MM.1S (cell line): ENCODE data around the gene SP4.
A peak's percentile ranks its signal among the peaks of the same experiment; 100 is the strongest.

Source experiments
- DNase-seq: peaks from one replicate; pipeline ENCODE4 v3.0.0-alpha.2; 2015
- H2AFZ ChIP-seq: fragments of 300-600 bp; sonication (generic); 2 replicates; pipeline ENCODE4 v1.6.0; 2016; ENCODE audit warnings: antibody characterized with exemption, low read length
- H3F3A ChIP-seq: fragments of 300-600 bp; sonication (generic); 2 replicates; pipeline ENCODE4 v1.6.1; 2016; ENCODE audit warnings: mild to moderate bottlenecking, antibody characterized with exemption, low read length, moderate library complexity, mixed read lengths; ENCODE audit not compliant: insufficient read depth
- H3K27ac ChIP-seq: fragments of 300-600 bp; sonication (generic); 2 replicates; pipeline ENCODE4 v1.5.1; 2016; ENCODE audit warnings: mild to moderate bottlenecking, low read length
- H3K27me3 ChIP-seq: fragments of 300-600 bp; sonication (generic); replicated peaks from 2 replicates; pipeline ENCODE4 v1.6.0; 2016; ENCODE audit warnings: low read length; ENCODE audit not compliant: insufficient read depth
- H3K36me3 ChIP-seq: fragments of 300-600 bp; sonication (generic); replicated peaks from 2 replicates; pipeline ENCODE4 v1.6.1; 2016; ENCODE audit warnings: mild to moderate bottlenecking, low read length, mixed read lengths; ENCODE audit not compliant: insufficient read depth
- H3K4me1 ChIP-seq: fragments of 300-600 bp; sonication (generic); 2 replicates; pipeline ENCODE4 v1.6.1; 2016; ENCODE audit warnings: low read length, mixed read lengths
- H3K4me2 ChIP-seq: fragments of 300-600 bp; sonication (generic); 2 replicates; pipeline ENCODE4 v1.6.0; 2016; ENCODE audit warnings: low read depth, low read length
- H3K4me3 ChIP-seq: fragments of 300-600 bp; sonication (generic); 2 replicates; pipeline ENCODE4 v1.5.1; 2016; ENCODE audit warnings: low read length, mixed read lengths
- H3K79me2 ChIP-seq: fragments of 300-600 bp; sonication (generic); 2 replicates; pipeline ENCODE4 v1.6.1; 2016; ENCODE audit warnings: mixed run types, low read length, mixed read lengths
- H3K9ac ChIP-seq: fragments of 300-600 bp; sonication (generic); 2 replicates; pipeline ENCODE4 v1.6.1; 2016; ENCODE audit warnings: low read length, mixed read lengths
- H3K9me2 ChIP-seq: fragments of 300-600 bp; sonication (generic); replicated peaks from 2 replicates; pipeline ENCODE4 v1.6.1; 2016; ENCODE audit warnings: mild to moderate bottlenecking, low read length, mixed read lengths; ENCODE audit not compliant: insufficient read depth
- H3K9me3 ChIP-seq: fragments of 300-600 bp; sonication (generic); replicated peaks from 2 replicates; pipeline ENCODE4 v1.6.1; 2016; ENCODE audit warnings: mild to moderate bottlenecking, low read length, mixed read lengths; ENCODE audit not compliant: insufficient read depth
- H4K20me1 ChIP-seq: fragments of 300-600 bp; sonication (generic); 2 replicates; pipeline ENCODE4 v1.6.1; 2016; ENCODE audit warnings: mild to moderate bottlenecking, low read length, moderate library complexity, mixed read lengths; ENCODE audit not compliant: insufficient read depth
- CTCF ChIP-seq: fragments of 300-600 bp; sonication (generic); IDR thresholded peaks from 2 replicates; pipeline ENCODE4 v1.5.1; 2016; ENCODE audit warnings: antibody characterized with exemption, low read length, mixed read lengths
- EZH2 ChIP-seq: fragments of 300-600 bp; sonication (generic); optimal IDR thresholded peaks from 2 replicates; pipeline ENCODE3; 2017; ENCODE audit warnings: low read depth, mild to moderate bottlenecking, antibody characterized with exemption, low read length, mixed read lengths
- EZH2phosphoT487 ChIP-seq: fragments of 300-600 bp; sonication (generic); IDR thresholded peaks from 2 replicates; pipeline ENCODE4 v1.6.1; 2018; ENCODE audit warnings: antibody characterized with exemption, low read length

SP4 gene

GRCh38 chr7:21429021-21429420 is 1.1 kb downstream of the SP4 start:
- peak overlapping the region; percentile 62 for H3K4me2 ChIP-seq
- H3K27ac ChIP-seq: no peak overlapping the region
- H2AFZ ChIP-seq: peak overlapping the region; percentile 90
- TF ChIP-seq EZH2: no peak
- no peak for TF ChIP-seq CTCF
- TF ChIP-seq EZH2phosphoT487: no peak
- no peaks in the 10 kb centered on the region for H3K36me3 ChIP-seq
- peak overlapping the region; percentile 86; the same call in 1 of the 2 replicates for H3K4me3 ChIP-seq
- DNase-seq: no peak
- peaks cover 8% of the 10 kb centered on the region for H3K4me1 ChIP-seq
- no peaks in the 10 kb centered on the region for H3K79me2 ChIP-seq
- H3K9ac ChIP-seq: peak overlapping the region; percentile 66; the same call in 1 of the 2 replicates
- no peaks in the 10 kb centered on the region for H4K20me1 ChIP-seq
- H3K9me2 ChIP-seq: no peaks in the 10 kb centered on the region
- no peaks in the 10 kb centered on the region for H3K27me3 ChIP-seq
- no peaks in the 10 kb centered on the region for H3K9me3 ChIP-seq
- H3F3A ChIP-seq: peaks cover 12% of the 10 kb centered on the region

DNA sequence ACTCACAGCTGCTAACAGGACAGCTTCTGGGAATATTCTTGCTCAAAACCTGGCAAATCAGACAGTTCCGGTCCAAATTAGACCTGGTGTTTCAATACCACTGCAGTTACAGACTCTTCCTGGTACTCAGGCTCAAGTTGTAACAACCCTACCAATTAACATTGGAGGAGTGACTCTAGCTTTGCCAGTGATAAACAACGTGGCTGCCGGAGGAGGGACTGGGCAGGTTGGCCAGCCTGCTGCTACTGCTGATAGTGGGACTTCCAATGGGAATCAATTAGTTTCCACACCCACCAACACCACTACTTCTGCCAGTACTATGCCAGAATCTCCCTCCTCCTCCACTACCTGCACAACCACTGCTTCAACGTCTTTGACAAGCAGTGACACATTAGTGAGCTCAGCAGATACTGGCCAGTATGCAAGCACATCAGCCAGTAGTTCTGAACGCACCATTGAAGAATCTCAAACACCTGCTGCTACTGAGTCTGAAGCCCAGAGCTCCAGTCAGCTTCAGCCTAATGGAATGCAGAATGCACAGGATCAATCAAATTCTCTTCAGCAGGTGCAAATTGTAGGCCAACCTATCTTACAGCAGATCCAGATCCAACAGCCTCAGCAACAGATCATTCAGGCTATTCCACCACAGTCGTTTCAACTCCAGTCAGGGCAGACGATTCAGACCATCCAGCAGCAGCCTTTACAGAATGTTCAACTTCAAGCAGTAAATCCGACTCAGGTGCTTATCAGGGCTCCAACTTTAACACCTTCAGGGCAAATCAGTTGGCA is 2.1 kb downstream of the SP4 start:
- H3K79me2 ChIP-seq: no peaks in the 10 kb centered on the region
- H3K9me2 ChIP-seq: no peaks in the 10 kb centered on the region
- no peak overlapping the region for H3K4me3 ChIP-seq
- no peak overlapping the region for H2AFZ ChIP-seq
- H3K9me3 ChIP-seq: no peaks in the 10 kb centered on the region
- H3K27me3 ChIP-seq: no peaks in the 10 kb centered on the region
- DNase-seq: no peak
- no peak overlapping the region for H3K9ac ChIP-seq
- H3K4me2 ChIP-seq: no peak overlapping the region
- H3K36me3 ChIP-seq: no peaks in the 10 kb centered on the region
- peaks cover 12% of the 10 kb centered on the region for H3F3A ChIP-seq
- no peaks in the 10 kb centered on the region for H4K20me1 ChIP-seq
- no peak for TF ChIP-seq EZH2phosphoT487
- no peak for TF ChIP-seq EZH2
- TF ChIP-seq CTCF: no peak
- H3K4me1 ChIP-seq: peaks cover 8% of the 10 kb centered on the region
- H3K27ac ChIP-seq: no peak overlapping the region

DNA sequence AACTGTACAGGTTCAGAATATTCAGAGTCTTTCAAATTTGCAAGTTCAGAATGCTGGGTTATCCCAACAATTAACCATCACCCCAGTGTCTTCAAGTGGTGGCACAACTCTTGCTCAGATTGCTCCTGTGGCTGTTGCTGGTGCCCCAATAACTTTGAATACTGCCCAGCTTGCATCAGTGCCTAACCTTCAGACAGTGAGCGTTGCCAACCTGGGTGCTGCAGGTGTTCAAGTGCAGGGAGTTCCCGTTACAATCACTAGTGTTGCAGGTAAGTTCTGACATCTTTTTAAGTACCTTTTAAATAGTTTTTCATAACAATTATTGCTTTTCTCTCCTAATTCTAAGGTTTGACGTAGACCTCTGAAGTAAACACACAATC is 2.7 kb downstream of the SP4 start:
- H3K9me2 ChIP-seq: no peaks in the 10 kb centered on the region
- peaks cover 12% of the 10 kb centered on the region for H3F3A ChIP-seq
- no peaks in the 10 kb centered on the region for H4K20me1 ChIP-seq
- no peaks in the 10 kb centered on the region for H3K27me3 ChIP-seq
- H3K4me3 ChIP-seq: no peak overlapping the region
- H3K36me3 ChIP-seq: no peaks in the 10 kb centered on the region
- no peaks in the 10 kb centered on the region for H3K9me3 ChIP-seq
- TF ChIP-seq EZH2phosphoT487 (no peak), EZH2 (no peak), CTCF (no peak)
- no peak overlapping the region for H3K4me2 ChIP-seq
- no peaks in the 10 kb centered on the region for H3K79me2 ChIP-seq
- no peak overlapping the region for H2AFZ ChIP-seq
- no peak overlapping the region for H3K27ac ChIP-seq
- peaks cover 8% of the 10 kb centered on the region for H3K4me1 ChIP-seq
- no peak for DNase-seq
- no peak overlapping the region for H3K9ac ChIP-seq
